ENCODE measurements around the gene C7orf57. TPM values are rescaled to one million over a fixed set of nuclear protein-coding genes. Genes with fewer than 3 reads are reported as not detected.

Gene C7orf57
- total RNA-seq, 8 experiments from 2014 or later = 0.22 to 9.1 (median 0.42) TPM; not detected in 4

DNA sequence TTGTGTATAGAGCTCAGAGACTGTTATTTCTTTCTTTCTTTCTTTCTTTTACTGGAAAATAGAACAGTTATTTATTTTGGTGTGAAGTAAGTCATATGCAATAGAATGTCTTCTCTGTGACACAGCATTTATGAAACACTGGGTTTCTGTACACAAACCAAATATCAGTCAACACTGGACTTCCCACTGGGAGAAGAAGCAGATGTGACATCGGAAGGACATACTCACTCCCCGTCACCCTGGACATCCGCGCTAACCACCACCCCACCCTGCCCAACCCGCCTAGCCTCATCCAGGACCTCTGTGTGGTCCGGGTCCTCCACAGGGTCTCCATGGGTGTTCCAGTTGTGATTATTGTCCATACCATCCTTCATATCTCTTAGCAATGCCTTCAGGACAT, 28.5 kb upstream of the C7orf57 start:
- 60 to 100% (median 86%) methylated on average over 1 to 4 of the region's 6 CpGs; no CpG with 5 or more reads in 6 of the 10 experiments for WGBS, 10 experiments
- ATAC-seq (replicated peaks in 6 of 8) = no peak
- Histone ChIP-seq H3K4me1 (replicated peaks in 1 of 2) (peaks cover 0 to 17% of the 10 kb centered on the region in 2 donors), H3K27ac (no peak overlapping the region), H3K4me3 (no peak overlapping the region)
- in situ Hi-C loops (cut with MboI; ENCODE audit: low pct_unique_long_range_greater_than_20kb in 2 of 9, low sequenced_read_pairs in 9 of 9, unreplicated experiment in 9 of 9) = no loop called here

DNA sequence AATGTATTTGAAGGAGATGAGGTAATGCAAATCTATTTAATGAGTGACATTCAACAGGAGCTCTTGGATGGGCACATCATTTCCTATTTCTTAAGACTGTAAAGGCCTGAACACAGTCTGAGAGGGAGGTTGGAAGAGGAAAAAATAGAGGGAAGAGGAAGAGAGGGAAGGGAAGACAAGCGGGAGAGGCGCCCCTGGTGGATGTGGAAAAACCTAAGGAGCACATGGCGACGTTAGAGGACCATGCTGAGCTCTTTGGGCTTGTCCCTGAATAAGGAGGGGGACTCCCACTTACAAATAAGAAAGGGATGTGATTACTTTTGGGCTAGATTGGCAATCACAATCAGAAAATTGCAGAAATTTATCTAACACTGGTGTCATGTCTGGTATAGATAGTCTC, 26.1 kb upstream of the C7orf57 start:
- Histone ChIP-seq H3K4me1 (replicated peaks in 1 of 2) (peaks cover 0 to 14% of the 10 kb centered on the region in 2 donors), H3K27ac (no peak overlapping the region), H3K4me3 (no peak overlapping the region)
- in situ Hi-C loops (cut with MboI; ENCODE audit: low pct_unique_long_range_greater_than_20kb in 2 of 9, low sequenced_read_pairs in 9 of 9, unreplicated experiment in 9 of 9) = no loop called here
- ATAC-seq (replicated peaks in 6 of 8) = no peak
- WGBS, 10 experiments = 60 to 100% (median 91%) methylated on average over 1 to 4 of the region's 4 CpGs; no CpG with 5 or more reads in 5 of the 10 experiments

DNA sequence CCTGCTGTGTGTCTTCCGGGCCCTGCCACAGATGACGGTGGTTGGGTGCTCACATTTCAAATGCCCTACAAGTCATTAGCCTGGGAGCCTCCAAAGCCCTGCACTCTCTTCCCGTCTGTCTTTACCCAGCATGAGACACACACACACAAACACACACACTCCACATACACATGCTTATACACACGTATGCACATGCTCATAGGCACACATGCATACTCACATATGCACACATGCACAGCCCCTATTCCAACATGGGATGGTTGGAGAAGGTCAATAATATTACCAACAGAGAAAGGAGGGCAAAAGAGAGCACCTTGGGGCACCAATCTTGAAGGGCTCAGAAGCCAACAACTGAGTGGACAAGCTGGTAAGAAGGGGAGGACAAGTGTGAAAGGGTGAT, 25.4 kb upstream of the C7orf57 start:
- Histone ChIP-seq H3K4me1 (replicated peaks in 1 of 2) (peaks cover 0 to 7% of the 10 kb centered on the region in 2 donors), H3K27ac (no peak overlapping the region), H3K4me3 (no peak overlapping the region)
- in situ Hi-C loops (cut with MboI; ENCODE audit: low pct_unique_long_range_greater_than_20kb in 2 of 9, low sequenced_read_pairs in 9 of 9, unreplicated experiment in 9 of 9) = no loop called here
- no peak for ATAC-seq (replicated peaks in 6 of 8)
- WGBS, 10 experiments = 50 to 100% methylated on average over 1 of the region's 4 CpGs; no CpG with 5 or more reads in 8 of the 10 experiments

DNA sequence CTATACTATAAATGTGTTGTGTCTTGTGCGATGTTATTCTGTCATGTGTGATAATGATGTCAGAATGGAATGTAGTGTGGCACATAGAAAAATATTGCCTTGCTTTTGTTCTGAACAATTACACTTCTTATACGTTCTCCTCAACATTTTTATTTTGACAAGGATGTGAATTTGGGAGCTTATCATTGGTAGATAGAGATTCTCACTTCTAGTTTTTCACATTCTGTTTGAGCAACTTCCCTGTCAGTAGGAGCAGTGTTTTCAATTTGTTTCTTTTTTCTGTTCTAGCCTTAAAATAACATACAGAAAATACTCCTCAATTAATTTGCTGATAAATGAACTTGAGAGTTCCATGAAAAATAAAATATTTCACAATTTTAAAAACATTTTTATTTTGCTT, 24.0 kb upstream of the C7orf57 start:
- in situ Hi-C loops (cut with MboI; ENCODE audit: low pct_unique_long_range_greater_than_20kb in 2 of 9, low sequenced_read_pairs in 9 of 9, unreplicated experiment in 9 of 9) = no loop called here
- Histone ChIP-seq H3K4me3 (no peak overlapping the region), H3K4me1 (replicated peaks in 1 of 2) (no peaks in the 10 kb centered on the region), H3K27ac (no peak overlapping the region)
- WGBS, 10 experiments = 33 to 100% (median 91%) methylated on average over 1 to 2 of the region's 2 CpGs; no CpG with 5 or more reads in 2 of the 10 experiments
- ATAC-seq (replicated peaks in 6 of 8) = no peak

DNA sequence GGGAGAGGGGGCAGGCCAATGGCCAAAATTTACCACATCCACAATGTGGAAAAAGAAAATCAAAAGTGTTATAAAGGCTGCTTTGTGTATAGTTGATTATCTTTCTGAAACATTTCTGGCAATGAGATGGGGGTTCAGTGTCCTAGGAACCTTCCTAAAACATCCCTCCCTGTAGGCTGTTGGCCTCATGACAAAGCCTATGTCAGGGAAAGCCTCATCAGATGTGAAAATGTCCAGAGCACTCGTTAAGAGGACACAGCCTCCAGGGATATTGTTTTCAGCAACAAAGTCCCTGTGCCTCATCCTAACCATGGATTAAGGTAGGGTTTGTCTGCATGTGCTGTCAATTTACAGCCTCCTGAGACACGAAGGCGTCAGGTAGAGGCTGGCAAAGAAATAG, 23.4 kb upstream of the C7orf57 start:
- no peak for ATAC-seq (replicated peaks in 6 of 8)
- Histone ChIP-seq H3K27ac (no peak overlapping the region), H3K4me3 (no peak overlapping the region), H3K4me1 (replicated peaks in 1 of 2) (no peaks in the 10 kb centered on the region)
- in situ Hi-C loops (cut with MboI; ENCODE audit: low pct_unique_long_range_greater_than_20kb in 2 of 9, low sequenced_read_pairs in 9 of 9, unreplicated experiment in 9 of 9) = no loop called here
- WGBS, 10 experiments = 27 to 94% (median 67%) methylated on average over 1 to 3 of the region's 3 CpGs; no CpG with 5 or more reads in 1 of the 10 experiments

DNA sequence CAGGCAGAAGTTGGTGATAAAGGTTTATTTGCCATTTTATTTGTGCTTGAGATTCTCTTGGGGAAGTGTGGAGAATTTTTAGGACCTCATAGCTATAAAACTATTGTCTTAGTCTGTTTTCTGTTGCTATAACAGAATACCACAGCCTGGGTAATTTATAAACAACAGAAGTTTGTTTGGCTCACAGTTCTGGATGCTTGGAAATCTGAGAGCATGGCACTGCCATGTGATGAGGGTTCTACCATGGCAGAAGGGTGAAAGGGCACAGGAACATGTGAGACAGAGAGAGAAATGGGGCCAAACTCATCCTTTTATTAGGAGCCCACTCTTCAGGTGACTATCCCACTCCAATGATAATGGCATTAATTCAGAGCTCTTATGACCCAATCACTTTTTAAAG, 18.7 kb upstream of the C7orf57 start:
- Histone ChIP-seq H3K4me3 (no peak overlapping the region), H3K4me1 (replicated peaks in 1 of 2) (no peaks in the 10 kb centered on the region), H3K27ac (no peak overlapping the region)
- ATAC-seq (replicated peaks in 6 of 8) = no peak
- in situ Hi-C loops (cut with MboI; ENCODE audit: low pct_unique_long_range_greater_than_20kb in 2 of 9, low sequenced_read_pairs in 9 of 9, unreplicated experiment in 9 of 9) = no loop called here

DNA sequence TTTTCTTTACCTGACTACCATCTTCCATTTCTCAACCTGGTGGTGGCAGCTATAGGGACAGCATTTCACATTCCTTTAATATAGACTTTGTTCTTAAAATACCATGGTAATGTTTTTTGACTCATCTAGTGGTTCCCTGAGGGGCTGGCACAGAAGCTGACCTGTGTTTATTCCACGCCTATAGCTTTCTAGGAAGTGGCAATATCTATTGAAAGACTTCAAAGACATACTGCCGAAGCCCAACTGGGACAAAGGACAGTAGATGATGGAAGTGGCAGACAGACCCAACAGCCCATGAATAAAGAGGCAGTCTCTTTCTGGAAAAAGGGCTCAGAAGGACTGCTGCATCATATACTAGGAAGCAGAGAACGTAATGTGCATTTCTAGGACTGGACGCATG, 17.7 kb upstream of the C7orf57 start:
- in situ Hi-C loops (cut with MboI; ENCODE audit: low pct_unique_long_range_greater_than_20kb in 2 of 9, low sequenced_read_pairs in 9 of 9, unreplicated experiment in 9 of 9) = no loop called here
- 57 to 100% (median 97%) methylated on average over 1 to 4 of the region's 4 CpGs for whole genome bisulfite sequencing, 10 experiments
- Histone ChIP-seq H3K4me3 (no peak overlapping the region), H3K4me1 (replicated peaks in 1 of 2) (no peaks in the 10 kb centered on the region), H3K27ac (no peak overlapping the region)
- no peak for ATAC-seq (replicated peaks in 6 of 8)

DNA sequence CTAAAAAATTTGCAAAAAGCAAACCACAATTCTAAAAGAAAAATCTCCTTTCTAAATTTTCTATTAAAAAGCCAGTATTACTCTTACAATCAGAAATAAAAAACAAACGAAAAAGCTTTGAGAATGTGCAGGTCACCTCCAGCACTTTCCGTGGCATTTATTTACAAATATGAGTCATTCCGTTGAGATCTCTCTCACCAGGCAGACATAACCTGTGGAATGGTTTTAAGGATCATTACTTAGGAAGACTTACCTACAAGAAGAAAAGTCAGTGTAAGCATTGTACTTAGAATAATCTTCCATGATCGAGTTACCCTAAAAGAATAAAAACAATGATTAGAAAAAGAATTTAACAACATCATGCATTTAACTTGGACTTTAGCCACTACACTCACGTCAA, 9.7 kb upstream of the C7orf57 start:
- ATAC-seq (replicated peaks in 6 of 8) = no peak

DNA sequence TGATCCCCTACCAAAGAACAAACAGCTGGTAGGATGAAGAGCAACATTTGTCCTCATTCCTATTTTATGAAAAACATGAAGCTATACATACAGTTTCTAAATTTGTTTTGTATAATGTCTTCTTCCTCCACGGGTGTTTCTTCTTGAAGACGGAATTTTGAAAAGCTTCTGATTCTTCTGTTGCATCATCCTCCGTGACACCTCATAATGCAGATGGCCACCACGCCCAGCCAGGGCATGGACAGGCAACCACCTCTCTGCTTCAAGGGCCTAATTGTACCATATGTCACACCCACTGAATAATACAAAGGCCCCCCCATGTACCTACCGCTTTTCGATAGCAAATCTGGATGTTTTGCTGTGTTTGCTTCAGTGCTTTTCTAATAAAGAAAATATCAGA, 6.4 kb upstream of the C7orf57 start, which contains the start of gene SUN3:
Gene SUN3 (minus strand): TSS at position 170 of the 400 bp plus-strand sequence. CDS start 169 bp downstream, at position 1.
- Histone ChIP-seq H3K4me1 (replicated peaks in 1 of 2) (no peaks in the 10 kb centered on the region), H3K4me3 (no peak within 1 kb of the TSS), H3K27ac (no peak within 1 kb of the TSS)
- in situ Hi-C loops (cut with MboI; ENCODE audit: low pct_unique_long_range_greater_than_20kb in 2 of 9, low sequenced_read_pairs in 9 of 9, unreplicated experiment in 9 of 9) = no loop called here
- ATAC-seq (replicated peaks in 6 of 8) = peak in 2 of 8 experiments; percentile 60 to 73
- WGBS, 10 experiments = 0 to 96% (median 58%) methylated on average over 1 to 6 of the region's 6 CpGs

More for the DNA sequence above, 9.7 kb upstream of the C7orf57 start:
- no peak overlapping the region for H3K4me3 ChIP-seq
- H3K4me1 ChIP-seq (replicated peaks in 1 of 2) = no peaks in the 10 kb centered on the region
- WGBS, 10 experiments = 35 to 90% (median 62%) methylated on average over 2 to 5 of the region's 5 CpGs
- in situ Hi-C loops (cut with MboI; ENCODE audit: low pct_unique_long_range_greater_than_20kb in 2 of 9, low sequenced_read_pairs in 9 of 9, unreplicated experiment in 9 of 9) = no loop called here
- no peak overlapping the region for H3K27ac ChIP-seq

DNA sequence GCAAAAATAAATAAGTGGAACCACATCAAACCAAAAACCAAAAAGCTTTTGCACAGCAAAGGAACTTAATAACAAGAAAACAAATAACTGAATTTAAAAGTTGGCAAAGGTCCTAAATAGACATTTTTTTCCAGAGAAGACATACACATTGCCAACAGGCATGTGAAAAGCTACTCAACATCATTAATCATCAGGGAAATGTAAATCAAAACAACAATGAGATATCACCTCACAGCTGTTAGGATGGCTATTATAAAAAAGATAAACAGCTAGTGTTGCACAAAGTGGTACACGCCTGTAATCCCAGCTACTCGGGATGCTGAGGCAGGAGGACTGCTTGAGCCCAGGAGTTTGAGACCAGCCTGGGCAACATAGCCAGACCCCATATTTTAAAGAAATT, 4.2 kb upstream of the C7orf57 start:
- in situ Hi-C loops (cut with MboI; ENCODE audit: low pct_unique_long_range_greater_than_20kb in 2 of 9, low sequenced_read_pairs in 9 of 9, unreplicated experiment in 9 of 9) = no loop called here
- Histone ChIP-seq H3K4me1 (replicated peaks in 1 of 2) (no peaks in the 10 kb centered on the region), H3K4me3 (no peak overlapping the region), H3K27ac (no peak overlapping the region)
- no peak for ATAC-seq (replicated peaks in 6 of 8)
- WGBS, 10 experiments = 73 to 100% (median 89%) methylated on average over 1 to 2 of the region's 2 CpGs; no CpG with 5 or more reads in 4 of the 10 experiments

DNA sequence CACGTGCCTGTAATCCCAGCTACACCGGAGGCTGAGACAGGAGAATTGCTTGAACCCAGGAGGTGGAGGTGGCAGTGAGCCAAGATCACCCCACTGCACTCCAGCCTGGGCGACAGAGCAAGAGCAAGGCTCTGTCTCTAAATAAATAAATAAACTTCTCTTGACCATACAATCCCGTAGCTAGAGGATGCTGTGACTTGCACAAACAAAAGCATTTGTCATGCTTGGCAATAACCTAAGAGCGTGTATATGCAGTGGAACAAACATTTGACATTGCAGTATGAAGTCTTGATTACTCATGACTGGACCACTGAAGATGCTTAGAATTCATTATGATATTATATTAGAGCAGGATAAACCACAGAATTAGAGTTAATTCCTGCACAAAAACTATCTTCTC, 1.4 kb upstream of the C7orf57 start:
- H3K4me1 ChIP-seq (replicated peaks in 1 of 2) = no peaks in the 10 kb centered on the region
- H3K4me3 ChIP-seq = no peak overlapping the region
- in situ Hi-C loops (cut with MboI; ENCODE audit: low pct_unique_long_range_greater_than_20kb in 2 of 9, low sequenced_read_pairs in 9 of 9, unreplicated experiment in 9 of 9) = no loop called here
- ATAC-seq (replicated peaks in 6 of 8) = no peak
- 66 to 81% (median 71%) methylated on average over 1 to 4 of the region's 5 CpGs; no CpG with 5 or more reads in 2 of the 10 experiments for WGBS, 10 experiments
- no peak overlapping the region for H3K27ac ChIP-seq

DNA sequence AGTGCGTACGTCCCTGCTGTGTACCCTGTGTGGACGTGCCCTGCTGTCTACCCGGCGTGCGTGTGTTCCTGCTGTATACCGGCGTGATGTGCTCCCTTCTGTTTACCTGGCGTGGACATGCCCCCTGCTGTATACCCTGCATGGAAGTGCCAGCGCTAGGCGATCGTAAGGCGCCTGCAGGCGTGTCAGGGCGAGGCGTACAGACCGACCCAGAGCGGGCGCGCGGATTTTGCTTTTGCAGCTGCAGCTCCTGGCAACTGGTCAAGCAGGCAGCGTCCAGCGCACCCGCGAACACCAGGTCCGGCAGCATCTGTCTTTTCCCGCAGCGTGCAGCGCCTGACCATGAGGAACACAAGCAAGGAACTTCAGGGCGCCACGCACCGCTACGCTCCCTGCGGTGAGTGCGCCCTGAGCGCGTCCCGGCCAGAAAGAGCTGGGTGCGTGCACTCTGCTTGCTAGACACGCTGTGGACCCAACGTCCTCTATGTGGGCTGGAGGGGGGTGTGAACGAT, 680 bp downstream of the C7orf57 start:
- WGBS, 10 experiments = 0 to 40% (median 4%) methylated on average over 1 to 38 of the region's 42 CpGs; no CpG with 5 or more reads in 4 of the 10 experiments
- H3K4me1 ChIP-seq (replicated peaks in 1 of 2) = no peaks in the 10 kb centered on the region
- H3K4me3 ChIP-seq = peak overlapping the region; percentile 46 to 67 (median 58)
- H3K27ac ChIP-seq = no peak overlapping the region
- in situ Hi-C loops (cut with MboI; ENCODE audit: low pct_unique_long_range_greater_than_20kb in 2 of 9, low sequenced_read_pairs in 9 of 9, unreplicated experiment in 9 of 9) = no loop called here
- ATAC-seq (replicated peaks in 6 of 8) = peak in 7 of 8 experiments; percentile 8 to 46 (median 14)

DNA sequence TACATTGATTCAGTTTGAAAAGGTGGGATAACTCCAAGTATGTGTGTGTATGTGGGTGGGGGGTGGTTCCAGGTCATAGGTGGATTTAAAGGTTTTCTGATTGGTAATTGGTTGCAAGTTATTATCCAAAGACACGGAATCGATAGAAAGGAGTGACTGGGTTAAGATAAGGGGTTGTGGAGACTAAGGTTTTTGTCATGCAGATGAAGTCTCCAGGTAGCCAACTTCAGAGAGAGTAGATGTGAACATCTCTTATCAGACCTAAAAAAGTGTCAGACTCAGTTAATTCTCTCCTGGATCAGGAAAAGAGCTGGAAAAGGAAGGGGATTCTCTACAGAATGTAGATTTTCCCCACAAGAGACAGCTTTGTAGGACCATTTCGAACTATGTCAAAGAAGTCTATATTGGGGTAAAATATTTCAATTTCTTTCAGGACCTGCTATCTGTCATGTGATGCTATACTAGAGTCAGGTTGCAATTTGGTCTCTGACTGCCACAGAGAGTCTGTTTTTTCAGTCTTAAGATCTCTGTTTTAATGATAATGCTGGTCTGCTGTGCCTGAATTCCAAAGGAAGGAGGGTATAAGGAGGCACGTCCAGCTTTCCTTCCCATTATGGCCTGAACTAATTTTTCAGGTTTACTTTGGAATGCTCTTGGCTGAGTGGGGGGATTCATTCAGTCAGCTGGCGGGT, 3.6 kb downstream of the C7orf57 start:
- 0 to 47% (median 19%) methylated on average over 1 to 5 of the region's 5 CpGs; no CpG with 5 or more reads in 1 of the 10 experiments for WGBS, 10 experiments
- no peak overlapping the region for H3K4me3 ChIP-seq
- H3K27ac ChIP-seq = no peak overlapping the region
- in situ Hi-C loops (cut with MboI; ENCODE audit: low pct_unique_long_range_greater_than_20kb in 2 of 9, low sequenced_read_pairs in 9 of 9, unreplicated experiment in 9 of 9) = no loop called here
- no peak for ATAC-seq (replicated peaks in 6 of 8)
- no peaks in the 10 kb centered on the region for H3K4me1 ChIP-seq (replicated peaks in 1 of 2)
